Cardiac muscle cell (in vitro differentiated cells and primary cell): Measurements from ENCODE around the gene TMEM169. TPM values are rescaled to one million over a fixed set of nuclear protein-coding genes. Genes with fewer than 3 reads are reported as not detected.

Source experiments
- DNase-seq, 2 donors: peaks; one replicate each; pipeline versions ENCODE4 v3.0.0 to v3.0.0-alpha.2; 2010 to 2017; ENCODE audit warnings: low read depth in 1 of 2, low spot score in 1 of 2
- H3K27ac ChIP-seq: fragments of 200-600 bp; sonication (generic); 2 replicates; pipeline ENCODE4 v1.5.1; 2016
- H3K27me3 ChIP-seq: fragments of 200-600 bp; sonication (generic); 2 replicates; pipeline ENCODE4 v1.6.0; 2016; ENCODE audit warnings: control low read depth
- H3K36me3 ChIP-seq: fragments of 200-600 bp; sonication (generic); 2 replicates; pipeline ENCODE4 v1.5.1; 2016; ENCODE audit warnings: control low read depth
- H3K4me1 ChIP-seq: fragments of 200-600 bp; sonication (generic); 2 replicates; pipeline ENCODE4 v1.8.1; 2017; ENCODE audit warnings: low read depth, mild to moderate bottlenecking, mixed run types
- H3K4me3 ChIP-seq: fragments of 200-600 bp; sonication (generic); 2 replicates; pipeline ENCODE4 v1.5.1; 2016; ENCODE audit warnings: mild to moderate bottlenecking
- H3K9me3 ChIP-seq: fragments of 200-600 bp; sonication (generic); 2 replicates; pipeline ENCODE4 v1.5.1; 2017; ENCODE audit warnings: low read depth, mild to moderate bottlenecking, control low read depth
- polyA plus RNA-seq: library from polyadenylated mRNA; unstranded; fragments of >200 nt; fragmentation: Nextera tagmentation; extraction: Ambion mirVana; gene quantifications from 2 replicates; pipeline ENCODE4 v1.2.1, GENCODE V29; 2016
- total RNA-seq: library from RNA; depleted of rRNA; stranded (reverse); fragments of >200 nt; gene quantifications from 2 replicates; pipeline ENCODE4 v1.2.3, GENCODE V29; 2016
- TF ChIP-seq, protein P1 (sequence below): IDR thresholded peaks from 2 replicates; pipeline ENCODE4 v1.5.1; 2012; ENCODE audit warnings: low read depth, mild to moderate bottlenecking, low read length

The TMEM169 gene
- total and polyA plus RNA-seq, 2 experiments from 2014 or later: 1.2 to 1.9 TPM

DNA sequence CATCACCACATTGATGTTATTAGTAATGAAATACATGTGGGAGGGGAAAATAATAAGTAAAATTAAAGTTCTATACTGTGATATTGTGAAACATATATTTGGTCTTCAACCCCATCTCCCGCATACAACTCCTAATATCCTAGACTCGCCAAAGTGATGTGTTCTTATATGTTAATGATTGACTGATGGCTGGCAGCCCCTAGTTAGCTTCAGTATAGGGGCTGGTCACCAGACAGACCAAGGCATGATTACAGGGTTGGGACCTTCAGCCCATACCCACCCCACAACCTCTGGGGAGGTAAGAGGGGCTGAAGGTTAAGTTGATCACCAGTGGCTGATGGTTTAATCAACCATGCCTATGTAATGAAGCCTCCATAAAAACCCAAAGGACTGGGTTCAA, 40.3 kb upstream of the TMEM169 start:
- no peak overlapping the region for H3K27ac ChIP-seq
- no peaks in the 10 kb centered on the region for H3K36me3 ChIP-seq
- H3K4me3 ChIP-seq: no peak overlapping the region
- no peaks in the 10 kb centered on the region for H3K4me1 ChIP-seq
- H3K27me3 ChIP-seq: no peaks in the 10 kb centered on the region
- no peaks in the 10 kb centered on the region for H3K9me3 ChIP-seq
- no peak for DNase-seq
- TF ChIP-seq, protein P1, sequence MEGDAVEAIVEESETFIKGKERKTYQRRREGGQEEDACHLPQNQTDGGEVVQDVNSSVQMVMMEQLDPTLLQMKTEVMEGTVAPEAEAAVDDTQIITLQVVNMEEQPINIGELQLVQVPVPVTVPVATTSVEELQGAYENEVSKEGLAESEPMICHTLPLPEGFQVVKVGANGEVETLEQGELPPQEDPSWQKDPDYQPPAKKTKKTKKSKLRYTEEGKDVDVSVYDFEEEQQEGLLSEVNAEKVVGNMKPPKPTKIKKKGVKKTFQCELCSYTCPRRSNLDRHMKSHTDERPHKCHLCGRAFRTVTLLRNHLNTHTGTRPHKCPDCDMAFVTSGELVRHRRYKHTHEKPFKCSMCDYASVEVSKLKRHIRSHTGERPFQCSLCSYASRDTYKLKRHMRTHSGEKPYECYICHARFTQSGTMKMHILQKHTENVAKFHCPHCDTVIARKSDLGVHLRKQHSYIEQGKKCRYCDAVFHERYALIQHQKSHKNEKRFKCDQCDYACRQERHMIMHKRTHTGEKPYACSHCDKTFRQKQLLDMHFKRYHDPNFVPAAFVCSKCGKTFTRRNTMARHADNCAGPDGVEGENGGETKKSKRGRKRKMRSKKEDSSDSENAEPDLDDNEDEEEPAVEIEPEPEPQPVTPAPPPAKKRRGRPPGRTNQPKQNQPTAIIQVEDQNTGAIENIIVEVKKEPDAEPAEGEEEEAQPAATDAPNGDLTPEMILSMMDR: no peak

DNA sequence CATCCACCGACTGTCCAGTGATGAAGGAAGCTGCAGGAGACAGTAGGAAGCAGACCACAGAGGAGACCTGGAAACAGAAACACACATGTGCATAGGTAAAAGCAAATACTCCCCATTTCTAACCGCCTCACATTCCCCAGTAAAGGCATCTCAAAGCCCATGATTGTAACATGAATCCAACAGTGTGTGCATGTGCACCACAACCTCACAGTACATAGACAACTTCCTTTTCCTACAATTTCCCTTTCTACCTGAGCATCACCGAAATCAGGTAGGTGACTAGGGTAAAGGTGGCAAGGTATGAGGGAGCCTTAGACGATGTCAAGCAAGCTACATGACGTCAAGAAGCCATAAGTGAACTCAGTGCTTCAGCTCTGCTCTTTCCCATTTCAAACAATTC, 37.8 kb upstream of the TMEM169 start:
- TF ChIP-seq, protein P1: no peak
- H3K36me3 ChIP-seq: no peaks in the 10 kb centered on the region
- no peaks in the 10 kb centered on the region for H3K9me3 ChIP-seq

DNA sequence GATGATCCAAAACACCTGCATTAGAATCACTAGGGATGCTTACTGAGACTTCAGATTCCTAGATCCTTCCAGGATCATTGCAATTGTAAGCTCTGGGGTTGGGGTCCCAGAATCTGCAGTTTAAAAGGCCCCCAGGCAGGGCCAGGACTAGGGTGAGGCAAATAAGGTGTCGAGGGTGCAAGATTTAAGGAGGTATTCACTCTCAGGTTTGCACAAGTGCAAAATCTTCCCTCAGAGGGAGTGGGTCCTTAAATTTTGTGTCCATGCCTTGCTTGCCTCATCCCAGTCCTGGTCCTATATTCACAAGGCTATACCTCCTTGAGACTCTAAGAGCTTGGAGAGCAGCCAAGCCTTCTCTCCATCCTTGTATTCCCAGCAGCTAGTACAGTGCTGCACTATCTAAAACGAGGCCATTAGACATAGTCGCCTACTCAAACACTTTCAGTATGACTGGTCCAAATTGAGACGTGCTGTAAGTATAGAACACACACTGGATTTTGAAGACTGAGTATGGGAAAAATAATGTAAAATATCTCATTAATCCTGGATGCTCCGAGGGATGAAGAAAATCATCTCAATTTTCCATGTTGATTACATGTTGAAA, 36.7 kb upstream of the TMEM169 start:
- TF ChIP-seq, protein P1: no peak
- DNase-seq: peak in 1 of 2 donors; percentile 48
- Histone ChIP-seq H3K27ac (no peak overlapping the region), H3K4me1 (no peaks in the 10 kb centered on the region), H3K4me3 (no peak overlapping the region), H3K36me3 (no peaks in the 10 kb centered on the region), H3K27me3 (no peaks in the 10 kb centered on the region), H3K9me3 (no peaks in the 10 kb centered on the region)

More for the DNA sequence above, 37.8 kb upstream of the TMEM169 start:
- no peaks in the 10 kb centered on the region for H3K4me1 ChIP-seq
- H3K27me3 ChIP-seq: no peaks in the 10 kb centered on the region
- H3K4me3 ChIP-seq: no peak overlapping the region
- H3K27ac ChIP-seq: no peak overlapping the region
- no peak for DNase-seq

DNA sequence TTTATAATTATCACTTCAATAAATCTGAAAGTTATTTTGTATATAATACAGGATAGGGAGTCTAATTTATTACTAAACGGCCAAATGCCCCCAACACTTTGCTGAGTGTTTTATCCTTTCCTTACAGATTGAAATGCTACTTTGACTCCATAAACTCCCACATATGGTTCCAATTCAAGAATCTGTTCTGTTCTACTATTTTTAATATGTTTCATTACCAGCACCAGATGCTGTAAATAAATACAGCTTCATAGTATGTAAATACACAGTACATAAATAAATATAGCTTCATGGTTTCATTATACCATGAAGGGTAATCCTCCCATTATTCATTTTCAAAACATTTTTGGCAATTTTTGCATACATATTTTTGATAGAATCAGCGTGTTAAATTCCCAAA, 34.3 kb upstream of the TMEM169 start:
- Histone ChIP-seq H3K9me3 (no peaks in the 10 kb centered on the region), H3K27me3 (no peaks in the 10 kb centered on the region), H3K4me1 (no peaks in the 10 kb centered on the region), H3K4me3 (no peak overlapping the region), H3K36me3 (no peaks in the 10 kb centered on the region), H3K27ac (no peak overlapping the region)
- DNase-seq: no peak
- TF ChIP-seq, protein P1: no peak

DNA sequence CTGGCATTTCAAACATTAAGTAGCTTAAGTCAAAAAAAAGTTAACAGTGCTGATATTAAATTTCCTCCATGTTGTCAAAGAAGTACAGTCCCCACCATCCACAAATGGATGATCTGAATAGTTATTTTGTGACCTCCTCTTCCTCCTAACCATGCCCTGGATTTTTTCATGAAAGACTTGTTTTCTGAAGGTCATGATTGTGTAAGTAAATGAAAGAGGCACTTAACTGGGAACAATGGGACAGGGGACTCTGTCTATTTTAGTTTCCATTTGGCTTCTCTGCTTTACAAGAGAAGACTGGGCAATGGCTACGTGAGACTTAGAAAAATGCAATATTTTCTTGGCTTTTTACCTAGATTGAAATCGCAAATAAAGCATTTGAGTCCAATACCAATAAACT, 32.3 kb upstream of the TMEM169 start:
- no peaks in the 10 kb centered on the region for H3K9me3 ChIP-seq
- no peaks in the 10 kb centered on the region for H3K4me1 ChIP-seq
- DNase-seq: no peak
- TF ChIP-seq, protein P1: no peak
- H3K27me3 ChIP-seq: no peaks in the 10 kb centered on the region
- no peak overlapping the region for H3K4me3 ChIP-seq
- no peaks in the 10 kb centered on the region for H3K36me3 ChIP-seq
- no peak overlapping the region for H3K27ac ChIP-seq
